HG02678 (cell line): ENCODE results near the gene BCL2.
A peak's percentile ranks its signal among the peaks of the same experiment; 100 is the strongest.

Experiments
- ATAC-seq: cut with Tn5 transposase; IDR thresholded peaks from one replicate; pipeline ENCODE4 v1.9.1; 2021; ENCODE audit warnings: mild to moderate bottlenecking, moderate library complexity; ENCODE audit not compliant: unreplicated experiment

Gene BCL2

DNA sequence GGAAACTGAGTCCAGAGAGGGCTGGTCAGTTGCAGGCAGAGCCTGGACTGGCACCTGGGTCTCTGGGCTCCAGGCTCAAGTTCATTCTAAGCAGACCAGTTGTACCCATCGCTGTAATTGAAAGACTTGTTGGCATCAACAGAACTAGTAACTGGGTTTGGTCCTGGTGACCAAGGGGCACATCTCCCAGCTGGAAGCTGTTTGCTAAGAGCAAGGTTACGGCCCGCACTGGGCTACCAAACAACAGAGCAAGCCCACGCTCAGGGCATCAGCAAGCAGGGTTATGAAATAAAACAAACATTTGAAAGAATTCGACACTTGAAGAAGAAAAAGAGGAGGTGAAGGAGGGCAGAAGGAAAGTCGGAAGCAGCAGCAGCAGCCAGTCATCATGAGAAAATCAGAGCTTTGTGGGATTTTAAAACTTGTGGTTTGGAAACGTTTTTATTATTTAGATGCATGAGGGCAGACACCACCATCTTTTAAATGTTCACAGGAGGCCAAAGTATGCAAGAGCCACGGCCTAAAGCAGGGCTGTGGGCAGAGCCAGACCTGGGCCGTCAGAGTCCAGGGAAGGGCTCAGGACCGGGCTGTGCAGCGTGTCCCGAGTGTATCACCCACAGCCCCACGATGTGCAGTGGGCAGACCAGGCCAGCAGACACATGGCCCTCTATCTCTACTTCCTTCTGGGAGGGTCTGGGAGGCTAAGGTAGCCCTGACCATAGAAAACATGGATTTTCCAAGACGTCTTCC lies 220.3 kb downstream of the BCL2 start:
- peak; percentile 6 for ATAC-seq

DNA sequence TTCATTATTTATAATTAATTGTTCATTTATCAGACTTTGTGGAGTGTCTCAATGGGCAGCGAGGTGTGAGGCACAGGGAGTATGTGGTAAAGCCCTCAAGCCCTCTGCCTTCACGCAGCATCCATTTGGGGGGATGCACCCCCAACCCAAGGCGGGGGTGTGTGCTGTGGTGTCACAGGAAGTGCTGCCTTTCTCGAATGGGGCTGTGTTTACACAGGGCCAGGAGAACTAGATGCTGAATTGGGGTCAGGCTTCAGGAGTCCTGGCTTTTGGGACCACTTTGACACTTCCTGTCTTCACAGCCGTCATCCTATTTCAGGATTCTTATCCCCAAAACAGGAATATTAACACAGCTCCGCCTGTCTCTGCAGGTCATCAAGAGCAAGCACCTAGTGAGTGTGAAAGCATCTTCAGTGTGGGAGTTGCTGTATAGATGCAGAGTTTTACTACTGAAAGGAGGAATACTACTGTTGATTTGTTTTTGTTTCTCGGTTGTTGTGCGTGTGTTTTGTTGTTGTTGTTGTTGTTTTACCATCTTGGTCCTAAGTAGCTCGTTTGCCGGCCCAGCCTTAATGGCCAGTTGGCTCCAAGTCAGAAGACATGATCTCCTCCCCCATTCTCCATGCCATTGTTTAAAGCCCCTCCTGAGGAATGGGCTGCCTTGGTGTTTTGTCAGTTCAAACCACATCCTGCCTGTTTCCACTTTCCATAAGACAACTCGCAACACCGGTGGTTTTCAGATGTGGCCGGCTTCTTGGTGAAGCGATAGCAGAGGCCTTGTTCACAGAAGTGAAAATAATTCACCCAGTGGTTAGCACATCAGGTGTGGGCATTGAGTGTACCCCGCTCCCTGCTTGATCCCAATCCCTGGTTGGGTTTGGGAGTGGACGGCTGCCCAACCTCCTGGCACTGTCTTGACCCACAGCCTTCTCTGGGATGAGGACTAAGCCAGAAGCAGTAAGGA lies 221.3 kb downstream of the BCL2 start:
- peak; percentile 67 for ATAC-seq

GRCh38 chr18:63097178-63097577 lies 222.4 kb downstream of the BCL2 start:
- no peak for ATAC-seq

DNA sequence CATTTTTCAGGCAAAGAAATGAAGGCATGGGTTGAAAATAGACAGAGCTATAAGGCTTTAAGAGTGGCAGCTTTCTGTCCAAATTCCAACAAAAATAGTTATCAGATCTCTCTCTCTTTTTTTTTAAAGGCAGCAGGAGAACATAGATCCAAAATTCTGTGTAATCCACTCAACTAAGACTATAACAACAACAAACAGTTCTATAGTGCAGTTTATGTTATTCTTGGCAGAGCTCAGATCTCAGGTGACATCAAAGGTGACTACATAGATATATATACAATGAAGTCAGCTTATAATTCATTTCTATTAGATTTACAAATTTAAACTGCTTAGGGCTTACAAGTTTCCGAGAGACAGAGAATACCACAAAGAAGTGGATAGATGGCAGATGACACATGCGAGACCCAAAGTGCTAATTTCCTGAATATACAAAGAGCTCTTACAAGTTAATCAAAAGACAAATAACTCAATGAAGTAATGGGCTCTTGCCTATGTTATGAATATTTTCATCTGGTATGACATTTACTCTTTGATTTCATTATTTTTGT lies 223.2 kb downstream of the BCL2 start:
- ATAC-seq, result no peak

DNA sequence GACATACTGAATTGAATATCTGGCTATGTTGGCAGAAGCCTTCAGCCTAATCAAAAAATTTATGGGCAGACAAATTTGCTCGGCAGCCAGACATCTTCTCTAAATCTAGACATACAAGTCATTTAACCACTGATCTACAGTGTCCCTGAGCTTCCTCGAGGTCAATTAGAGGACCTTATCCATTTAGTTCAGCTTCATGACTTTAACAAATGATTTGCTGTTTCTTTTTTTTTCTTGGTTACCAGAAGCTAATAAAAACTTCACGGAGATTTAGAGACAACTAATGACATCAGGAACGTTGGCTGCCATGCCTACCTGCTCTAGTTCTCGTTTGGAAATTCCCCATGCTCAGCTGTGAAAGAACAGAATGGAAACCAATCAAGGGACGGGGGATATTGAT lies 223.8 kb downstream of the BCL2 start:
- ATAC-seq, result no peak

DNA sequence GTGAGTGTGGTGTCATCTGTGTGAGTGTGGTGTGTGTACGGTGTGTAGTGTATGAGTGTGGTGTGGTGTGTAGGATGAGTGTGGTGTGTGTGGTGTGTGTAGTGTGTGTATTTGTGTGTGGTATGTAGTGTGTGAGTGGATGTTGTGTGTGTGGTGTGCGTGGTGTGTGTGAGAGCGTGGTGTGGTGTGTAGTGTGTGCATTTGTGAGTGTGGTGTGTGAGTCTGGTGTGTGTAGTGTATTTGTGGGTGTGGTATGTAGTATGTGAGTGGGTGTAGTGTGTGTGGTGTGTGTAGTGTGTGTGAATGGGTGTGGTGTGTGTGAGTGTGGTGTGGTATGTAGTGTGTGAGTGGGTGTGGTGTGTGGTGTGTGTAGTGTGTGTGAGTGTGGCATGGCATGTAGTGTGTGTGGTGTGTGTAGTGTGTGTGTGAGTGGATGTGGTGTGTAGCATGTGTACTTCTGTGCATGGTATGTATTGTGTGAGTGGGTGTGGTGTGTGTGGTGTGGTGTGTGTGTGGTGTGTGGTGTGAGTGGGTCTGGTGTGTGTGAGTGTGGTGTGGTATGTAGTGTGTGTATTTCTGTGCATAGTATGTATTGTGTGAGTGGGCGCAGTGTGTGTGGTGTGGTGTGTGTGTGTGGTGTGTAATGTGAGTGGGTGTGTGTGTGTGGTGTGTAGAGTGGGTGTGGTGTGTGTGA lies 227.8 kb downstream of the BCL2 start:
- ATAC-seq, result no peak

- ATAC-seq, result no peak
These were observed 229.2 kb downstream of the BCL2 start for GRCh38 chr18:63090334-63090733.

DNA sequence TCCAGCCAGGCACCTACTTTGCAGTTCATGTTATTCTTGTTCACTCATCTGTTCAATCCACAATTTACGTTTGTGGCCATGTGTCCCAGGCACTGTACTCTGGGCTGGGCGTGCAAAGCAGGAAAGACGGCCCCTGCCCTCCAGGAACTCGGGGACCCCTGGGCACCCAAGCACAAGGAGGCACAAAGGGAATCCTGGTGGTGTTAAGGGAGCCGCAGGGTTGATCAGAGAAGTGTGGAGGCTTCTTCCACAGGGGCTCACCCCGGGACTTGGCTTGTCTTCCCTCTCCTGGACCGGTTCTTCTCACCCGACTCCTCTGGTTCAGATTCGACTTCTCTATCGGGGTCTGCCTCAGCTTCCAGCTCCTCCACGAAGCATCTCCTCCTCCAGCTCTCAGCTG lies 230.5 kb downstream of the BCL2 start:
- ATAC-seq, result no peak

DNA sequence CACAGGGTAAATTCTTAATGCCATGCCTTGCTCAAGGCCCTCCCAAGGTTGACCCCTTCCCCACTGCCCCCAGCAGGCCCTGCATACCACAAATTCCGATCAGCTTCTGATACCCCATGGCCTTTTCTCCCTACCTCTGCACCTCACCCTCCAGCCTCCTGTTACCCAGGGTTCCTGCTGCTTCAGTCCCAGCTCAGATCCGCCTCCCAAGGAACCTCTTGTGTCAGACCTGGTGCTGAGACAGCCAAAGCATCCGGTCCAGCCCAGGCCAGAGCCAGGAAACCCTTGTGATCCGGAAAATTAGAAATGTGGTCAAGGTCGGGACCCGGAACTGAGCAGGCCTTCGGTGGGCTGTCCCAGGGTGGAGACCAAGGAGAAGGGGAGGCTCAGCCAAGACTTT lies 231.3 kb downstream of the BCL2 start:
- no peak for ATAC-seq

GRCh38 chr18:63087421-63088230 lies 231.9 kb downstream of the BCL2 start:
- ATAC-seq, result no peak

- no peak for ATAC-seq
These were observed 234.0 kb downstream of the BCL2 start for GRCh38 chr18:63085611-63086010.

DNA sequence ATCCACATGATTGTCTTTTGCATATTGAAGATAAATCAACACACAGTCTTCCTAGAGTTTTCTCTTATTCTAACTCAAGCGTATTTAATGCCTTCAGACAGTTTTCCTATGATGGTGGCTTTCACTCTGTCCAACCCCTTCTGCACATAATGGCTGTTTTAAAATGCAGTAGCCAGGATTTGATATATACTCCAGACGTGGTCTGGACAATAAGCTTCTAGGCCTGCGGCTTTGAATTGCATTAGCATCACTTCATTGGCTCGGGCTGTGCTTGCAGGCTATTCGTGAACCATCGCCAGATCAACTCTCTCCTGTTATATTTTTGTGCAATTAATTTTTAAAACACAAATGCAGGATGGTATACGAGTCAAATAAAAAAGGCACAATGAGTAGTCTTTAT lies 235.3 kb downstream of the BCL2 start:
- ATAC-seq, result no peak

GRCh38 chr18:63083555-63083954 lies 236.0 kb downstream of the BCL2 start:
- no peak for ATAC-seq

DNA sequence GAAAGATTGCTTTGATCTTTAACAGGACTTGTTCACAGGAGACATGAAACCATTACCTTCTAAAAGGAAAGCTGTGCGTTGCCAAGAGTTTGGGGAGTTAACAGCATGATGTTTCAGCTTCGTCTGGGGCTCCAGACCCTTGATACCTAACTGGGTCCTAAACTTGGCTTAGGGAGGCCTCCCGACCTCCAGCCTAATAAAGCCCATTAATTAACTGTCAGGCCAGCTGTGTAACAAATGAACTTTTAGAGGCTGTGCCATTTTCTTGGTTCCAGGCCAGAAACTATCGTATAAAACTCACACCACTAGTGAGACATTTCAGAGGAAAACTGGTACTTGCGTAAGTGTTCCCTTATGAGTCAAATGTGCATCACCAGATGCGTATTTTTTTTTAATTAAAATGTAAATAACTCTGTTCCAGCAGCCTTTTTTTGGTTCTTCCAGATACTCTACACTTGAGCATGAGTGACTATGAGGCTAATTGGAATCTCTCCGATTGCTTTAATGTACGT lies 236.5 kb downstream of the BCL2 start:
- ATAC-seq, result no peak

- no peak for ATAC-seq
These were observed 237.1 kb downstream of the BCL2 start for GRCh38 chr18:63082366-63083019.

- peak; percentile 48 for ATAC-seq
These were observed 240.5 kb downstream of the BCL2 start for GRCh38 chr18:63079114-63079513.

DNA sequence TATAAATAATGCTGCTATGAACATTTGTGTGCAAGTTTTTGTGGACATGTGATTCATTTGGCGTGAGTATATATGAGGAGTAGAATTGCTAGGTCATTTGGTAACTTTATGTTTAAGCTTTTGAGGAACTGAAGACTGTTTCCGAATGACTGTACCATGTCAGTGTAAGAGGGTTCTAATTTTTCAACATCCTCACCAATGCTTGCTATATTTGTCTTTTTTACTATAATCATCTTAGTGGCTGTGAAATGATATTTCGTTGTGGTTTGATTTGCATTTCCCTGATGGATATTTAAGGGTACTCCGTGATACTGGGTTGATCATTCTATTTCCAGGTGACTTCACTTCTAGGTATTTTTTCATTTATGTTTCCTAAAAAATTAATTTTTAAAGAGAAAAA lies 241.1 kb downstream of the BCL2 start:
- peak; percentile 79 for ATAC-seq

DNA sequence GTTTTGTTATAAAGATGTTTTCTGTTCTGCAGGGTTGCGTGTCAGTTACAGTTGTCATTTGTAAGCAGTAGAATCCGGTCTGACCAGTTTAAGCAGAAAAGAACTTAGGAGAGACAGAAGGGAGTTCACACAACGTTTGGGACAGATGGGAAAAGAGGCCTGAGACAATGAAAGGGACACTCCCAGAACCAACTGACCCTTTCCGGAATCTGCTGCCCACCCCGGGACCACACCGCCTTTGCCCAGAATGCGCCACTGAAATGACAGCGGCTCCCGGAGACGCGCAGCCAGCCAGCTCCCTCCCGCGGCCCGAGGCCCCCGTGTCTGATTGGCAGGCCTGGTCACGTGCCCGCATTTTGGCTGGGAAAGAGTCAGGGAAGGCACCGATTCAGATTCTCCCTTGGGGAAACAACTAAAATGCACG lies 244.6 kb downstream of the BCL2 start:
- ATAC-seq, result peak; percentile 45

DNA sequence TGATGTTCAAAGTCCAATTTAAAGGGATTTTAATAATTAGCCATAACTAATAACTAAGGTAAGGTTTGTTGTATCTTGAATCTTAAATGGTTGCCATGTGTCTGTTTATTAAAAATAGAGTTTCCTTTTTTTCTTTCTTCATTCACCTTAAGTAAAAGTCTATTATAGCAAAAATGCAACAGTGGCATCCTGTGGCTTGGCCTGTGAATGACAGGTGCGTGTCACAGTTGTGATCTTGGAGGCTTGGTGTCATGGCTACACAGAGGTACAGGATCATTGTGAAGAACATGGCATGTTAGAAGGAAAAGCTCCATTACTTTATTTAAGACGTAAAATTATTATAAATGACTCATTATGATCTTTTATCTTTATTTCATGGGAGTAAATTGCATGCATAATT lies 246.1 kb downstream of the BCL2 start:
- ATAC-seq, result peak; percentile 39
